GM23338 (cell line): ENCODE measurements around the gene BTN2A1. TPM values are rescaled to one million over a fixed set of nuclear protein-coding genes. Genes with fewer than 3 reads are reported as not detected.

Experiments used
- ATAC-seq: fragments of 200-7000 bp; cut with Tn5 transposase; 3 replicates; pipeline ENCODE4 v1.9.1; 2020
- DNase-seq: peaks from one replicate; pipeline ENCODE4 v3.0.0-alpha.2; 2015; ENCODE audit warnings: low spot score
- H2AFZ ChIP-seq: fragments of 200-600 bp; sonication (generic); 2 replicates; pipeline ENCODE4 v1.8.0; 2016; ENCODE audit warnings: antibody characterized with exemption, mild to moderate bottlenecking, moderate library complexity
- H3F3A ChIP-seq: fragments of 200-600 bp; sonication (generic); replicated peaks from 2 replicates; pipeline ENCODE4 v1.8.0; 2017; ENCODE audit warnings: antibody characterized with exemption, mixed run types, low read depth
- H3K27ac ChIP-seq: fragments of 200-600 bp; sonication (generic); 2 replicates; pipeline ENCODE4 v1.6.1; 2016; ENCODE audit warnings: low read depth
- H3K27me3 ChIP-seq: fragments of 200-600 bp; sonication (generic); 2 replicates; pipeline ENCODE4 v1.8.0; 2016; ENCODE audit warnings: mild to moderate bottlenecking, mixed run types, moderate library complexity; ENCODE audit not compliant: insufficient read depth
- H3K36me3 ChIP-seq: fragments of 200-600 bp; sonication (generic); 2 replicates; pipeline ENCODE4 v1.8.0; 2016; ENCODE audit warnings: mild to moderate bottlenecking; ENCODE audit not compliant: insufficient read depth
- H3K4me1 ChIP-seq: fragments of 200-600 bp; sonication (generic); 2 replicates; pipeline ENCODE4 v1.8.0; 2016; ENCODE audit warnings: mild to moderate bottlenecking, moderate library complexity; ENCODE audit not compliant: insufficient read depth
- H3K4me2 ChIP-seq: fragments of 200-600 bp; sonication (generic); 2 replicates; pipeline ENCODE4 v1.7.1; 2017; ENCODE audit warnings: mixed run types
- H3K4me3 ChIP-seq: fragments of 200-600 bp; sonication (generic); 2 replicates; pipeline ENCODE4 v1.6.1; 2016; ENCODE audit warnings: mixed run types
- H3K79me2 ChIP-seq: fragments of 200-600 bp; sonication (generic); replicated peaks from 2 replicates; pipeline ENCODE4 v1.8.0; 2017; ENCODE audit warnings: mild to moderate bottlenecking; ENCODE audit not compliant: insufficient read depth
- H3K9me2 ChIP-seq: fragments of 200-600 bp; sonication (generic); 2 replicates; pipeline ENCODE4 v1.8.0; 2017; ENCODE audit not compliant: insufficient read depth
- H4K20me1 ChIP-seq: fragments of 200-600 bp; sonication (generic); replicated peaks from 2 replicates; pipeline ENCODE4 v1.8.0; 2017; ENCODE audit warnings: mild to moderate bottlenecking; ENCODE audit not compliant: insufficient read depth
- H3K27ac Mint-ChIP-seq: 2 replicates; pipeline ENCODE4 v1.8.0; 2020; ENCODE audit warnings: inconsistent platforms, mild to moderate bottlenecking, moderate library complexity, mixed read lengths
- H3K27me3 Mint-ChIP-seq: 3 replicates; pipeline ENCODE4 v1.8.0; 2022; ENCODE audit warnings: low read depth, mild to moderate bottlenecking, moderate library complexity, mixed read lengths, inconsistent platforms; ENCODE audit not compliant: insufficient read depth, poor library complexity
- H3K36me3 Mint-ChIP-seq: 3 replicates; pipeline ENCODE4 v1.8.0; 2021; ENCODE audit warnings: low read depth, mild to moderate bottlenecking, inconsistent platforms, moderate library complexity, mixed read lengths
- H3K4me1 Mint-ChIP-seq: 3 replicates; pipeline ENCODE4 v1.8.0; 2020; ENCODE audit warnings: mild to moderate bottlenecking, inconsistent platforms, mixed read lengths
- H3K4me3 Mint-ChIP-seq: 3 replicates; pipeline ENCODE4 v1.8.0; 2021; ENCODE audit warnings: moderate library complexity, mild to moderate bottlenecking, inconsistent platforms, mixed read lengths
- H3K9me3 Mint-ChIP-seq: 3 replicates; pipeline ENCODE4 v1.8.0; 2020; ENCODE audit warnings: moderate library complexity, mild to moderate bottlenecking, inconsistent platforms, mixed read lengths
- CREB1 ChIP-seq: fragments of 250-450 bp; sonication (Bioruptor Pico); IDR thresholded peaks from 2 replicates; pipeline ENCODE4 v1.5.0; 2020; ENCODE audit warnings: low read depth, mild to moderate bottlenecking, moderate library complexity
- EZH2phosphoT487 ChIP-seq: fragments of 200-600 bp; sonication (generic); IDR thresholded peaks from one replicate; pipeline ENCODE4 v1.8.1; 2018; ENCODE audit warnings: antibody characterized with exemption; ENCODE audit not compliant: unreplicated experiment
- POLR2AphosphoS5 ChIP-seq: IDR thresholded peaks from 2 replicates; pipeline ENCODE4 v1.6.1; 2016; ENCODE audit warnings: antibody characterized with exemption, low read depth
- STAT1 ChIP-seq: IDR thresholded peaks from one replicate; pipeline ENCODE4 v1.6.1; 2016; ENCODE audit warnings: antibody characterized with exemption; ENCODE audit not compliant: unreplicated experiment
- ZNF114 ChIP-seq: fragments of 250-450 bp; sonication (Bioruptor Pico); IDR thresholded peaks from 2 replicates; pipeline ENCODE4 v1.5.0; 2020; ENCODE audit warnings: mild to moderate bottlenecking, moderate library complexity
- polyA plus RNA-seq: library from polyadenylated mRNA; unstranded; fragments of >200 nt; fragmentation: Nextera tagmentation; extraction: Ambion mirVana; gene quantifications from 2 replicates; pipeline ENCODE4 v1.2.1, GENCODE V29; 2016
- total RNA-seq: library from RNA; depleted of rRNA; stranded (reverse); fragments of >200 nt; shearing (Covaris generic); gene quantifications from 2 replicates; pipeline ENCODE4 v1.2.3, GENCODE V29; 2014
- TF ChIP-seq, protein P1 (sequence below): IDR thresholded peaks from one replicate; pipeline ENCODE4 v1.6.1; 2018; ENCODE audit warnings: antibody characterized with exemption; ENCODE audit not compliant: unreplicated experiment
- TF ChIP-seq, protein P2 (sequence below), 2 experiments: fragments of 200-600 bp in 1 of 2; sonication (generic) in 1 of 2; conservative IDR thresholded peaks; 2 replicates each; pipeline versions ENCODE4 v1.5.1 to v1.6.1; 2016 to 2017; ENCODE audit warnings: antibody characterized with exemption in 2 of 2, low read depth in 2 of 2, mild to moderate bottlenecking in 2 of 2, moderate library complexity in 1 of 2
- TF ChIP-seq, protein P3 (sequence below): IDR thresholded peaks from 2 replicates; pipeline ENCODE4 v1.6.1; 2016; ENCODE audit warnings: antibody characterized with exemption

Gene BTN2A1
- total and polyA plus RNA-seq, 2 experiments from 2014 or later: 6.3 to 7.0 TPM

DNA sequence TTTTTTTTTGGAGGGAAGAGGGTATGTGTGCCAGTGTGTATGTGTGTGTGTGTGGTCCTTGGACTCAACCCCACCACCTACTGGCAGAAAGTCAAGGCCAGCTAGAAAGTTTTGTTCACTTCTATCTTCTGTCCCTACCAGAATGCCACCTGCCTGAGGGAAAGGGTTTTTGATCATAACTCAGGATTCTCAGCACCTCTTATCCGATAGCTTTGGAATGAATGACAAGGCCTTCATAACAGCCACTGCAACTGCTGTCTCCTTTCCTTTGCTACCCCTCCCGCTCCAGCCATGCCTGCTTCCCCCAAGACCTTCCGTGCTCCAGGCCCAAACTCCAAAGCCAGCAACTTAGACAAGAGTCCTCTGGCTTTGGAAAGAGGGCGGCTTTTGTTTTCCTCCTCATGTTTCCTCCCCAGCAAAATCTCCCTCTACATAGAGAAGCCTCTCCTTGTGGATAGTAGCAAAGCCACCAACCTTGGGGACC is 37.0 kb upstream of the BTN2A1 start:
- peaks cover 10% of the 10 kb centered on the region; the same call in 2 of the 3 replicates for H3K36me3 Mint-ChIP-seq
- Histone ChIP-seq H3F3A (0 out of 2 replicates have a peak, but pooled peaks cover 4% of the 10 kb centered on the region), H3K27ac (peak overlapping the region; percentile 45), H3K79me2 (no peaks in the 10 kb centered on the region), H3K4me1 (no peaks in the 10 kb centered on the region), H2AFZ (peak overlapping the region; percentile 87; the same call in 1 of the 2 replicates), H3K36me3 (no peaks in the 10 kb centered on the region), H3K4me3 (peak overlapping the region; percentile 57), H3K9me2 (0 out of 2 replicates have a peak, but pooled peaks cover 3% of the 10 kb centered on the region), H3K4me2 (peak overlapping the region; percentile 45), H3K27me3 (no peaks in the 10 kb centered on the region), H4K20me1 (no peaks in the 10 kb centered on the region)
- H3K27ac Mint-ChIP-seq: no peak overlapping the region
- H3K27me3 Mint-ChIP-seq: no peaks in the 10 kb centered on the region
- peak; percentile 69 for ATAC-seq
- H3K4me3 Mint-ChIP-seq: no peak overlapping the region
- H3K9me3 Mint-ChIP-seq: peaks cover 23% of the 10 kb centered on the region
- TF ChIP-seq EZH2phosphoT487 (no peak), ZNF114 (CRISPR knock-in tag) (no peak)
- TF ChIP-seq, protein P1, sequence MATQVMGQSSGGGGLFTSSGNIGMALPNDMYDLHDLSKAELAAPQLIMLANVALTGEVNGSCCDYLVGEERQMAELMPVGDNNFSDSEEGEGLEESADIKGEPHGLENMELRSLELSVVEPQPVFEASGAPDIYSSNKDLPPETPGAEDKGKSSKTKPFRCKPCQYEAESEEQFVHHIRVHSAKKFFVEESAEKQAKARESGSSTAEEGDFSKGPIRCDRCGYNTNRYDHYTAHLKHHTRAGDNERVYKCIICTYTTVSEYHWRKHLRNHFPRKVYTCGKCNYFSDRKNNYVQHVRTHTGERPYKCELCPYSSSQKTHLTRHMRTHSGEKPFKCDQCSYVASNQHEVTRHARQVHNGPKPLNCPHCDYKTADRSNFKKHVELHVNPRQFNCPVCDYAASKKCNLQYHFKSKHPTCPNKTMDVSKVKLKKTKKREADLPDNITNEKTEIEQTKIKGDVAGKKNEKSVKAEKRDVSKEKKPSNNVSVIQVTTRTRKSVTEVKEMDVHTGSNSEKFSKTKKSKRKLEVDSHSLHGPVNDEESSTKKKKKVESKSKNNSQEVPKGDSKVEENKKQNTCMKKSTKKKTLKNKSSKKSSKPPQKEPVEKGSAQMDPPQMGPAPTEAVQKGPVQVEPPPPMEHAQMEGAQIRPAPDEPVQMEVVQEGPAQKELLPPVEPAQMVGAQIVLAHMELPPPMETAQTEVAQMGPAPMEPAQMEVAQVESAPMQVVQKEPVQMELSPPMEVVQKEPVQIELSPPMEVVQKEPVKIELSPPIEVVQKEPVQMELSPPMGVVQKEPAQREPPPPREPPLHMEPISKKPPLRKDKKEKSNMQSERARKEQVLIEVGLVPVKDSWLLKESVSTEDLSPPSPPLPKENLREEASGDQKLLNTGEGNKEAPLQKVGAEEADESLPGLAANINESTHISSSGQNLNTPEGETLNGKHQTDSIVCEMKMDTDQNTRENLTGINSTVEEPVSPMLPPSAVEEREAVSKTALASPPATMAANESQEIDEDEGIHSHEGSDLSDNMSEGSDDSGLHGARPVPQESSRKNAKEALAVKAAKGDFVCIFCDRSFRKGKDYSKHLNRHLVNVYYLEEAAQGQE: no peak
- TF ChIP-seq, protein P2, sequence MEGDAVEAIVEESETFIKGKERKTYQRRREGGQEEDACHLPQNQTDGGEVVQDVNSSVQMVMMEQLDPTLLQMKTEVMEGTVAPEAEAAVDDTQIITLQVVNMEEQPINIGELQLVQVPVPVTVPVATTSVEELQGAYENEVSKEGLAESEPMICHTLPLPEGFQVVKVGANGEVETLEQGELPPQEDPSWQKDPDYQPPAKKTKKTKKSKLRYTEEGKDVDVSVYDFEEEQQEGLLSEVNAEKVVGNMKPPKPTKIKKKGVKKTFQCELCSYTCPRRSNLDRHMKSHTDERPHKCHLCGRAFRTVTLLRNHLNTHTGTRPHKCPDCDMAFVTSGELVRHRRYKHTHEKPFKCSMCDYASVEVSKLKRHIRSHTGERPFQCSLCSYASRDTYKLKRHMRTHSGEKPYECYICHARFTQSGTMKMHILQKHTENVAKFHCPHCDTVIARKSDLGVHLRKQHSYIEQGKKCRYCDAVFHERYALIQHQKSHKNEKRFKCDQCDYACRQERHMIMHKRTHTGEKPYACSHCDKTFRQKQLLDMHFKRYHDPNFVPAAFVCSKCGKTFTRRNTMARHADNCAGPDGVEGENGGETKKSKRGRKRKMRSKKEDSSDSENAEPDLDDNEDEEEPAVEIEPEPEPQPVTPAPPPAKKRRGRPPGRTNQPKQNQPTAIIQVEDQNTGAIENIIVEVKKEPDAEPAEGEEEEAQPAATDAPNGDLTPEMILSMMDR (conservative IDR thresholded peaks at IDR 0.05; ENCODE audit: low read depth in 2 of 2): peak; percentile 66 to 72
- DNase-seq: peak; percentile 81
- H3K4me1 Mint-ChIP-seq: peaks cover 6% of the 10 kb centered on the region; the same call in 2 of the 3 replicates

DNA sequence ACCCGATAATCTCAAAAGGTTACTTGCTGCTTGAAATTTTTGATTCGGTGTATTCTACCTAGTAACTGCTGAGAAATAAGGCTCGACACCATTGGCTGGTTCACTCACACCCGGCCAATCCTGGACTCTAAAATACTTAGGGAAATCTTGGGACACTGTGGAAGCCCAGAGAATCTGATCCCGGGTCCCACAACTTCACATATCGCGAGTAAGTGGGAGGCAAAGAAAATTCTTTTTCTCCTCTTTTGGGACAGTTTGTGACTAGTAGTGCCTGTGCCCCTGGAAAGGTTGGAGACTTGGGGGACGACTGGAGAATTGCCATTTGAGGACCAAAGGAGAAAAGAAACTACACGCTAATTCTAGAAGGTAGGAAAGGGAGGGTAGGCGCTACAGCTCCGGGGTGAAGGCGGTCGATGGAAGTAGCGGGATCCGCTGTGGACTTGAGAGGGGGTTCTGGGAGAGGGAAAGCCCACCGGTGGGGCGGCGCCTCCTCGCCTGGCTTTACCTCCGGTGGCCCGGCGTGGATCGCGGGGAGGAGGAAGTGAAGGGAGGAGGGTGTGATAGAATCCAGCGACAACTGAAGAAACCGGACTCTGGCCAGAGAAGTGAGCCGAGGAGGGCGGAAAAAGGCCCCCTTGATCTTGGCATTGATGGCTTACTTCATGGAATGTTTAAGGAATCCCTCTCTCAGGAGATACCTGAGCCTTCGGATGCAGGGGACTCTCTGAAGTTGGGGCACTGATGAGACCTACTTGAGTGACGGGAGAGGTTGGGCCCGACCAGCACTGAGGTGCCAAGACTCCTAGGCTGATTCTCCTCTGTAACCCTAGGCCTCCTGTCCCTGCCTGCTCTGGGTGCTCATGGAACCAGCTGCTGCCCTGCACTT is 36.3 kb upstream of the BTN2A1 start:
- peak; percentile 98 for ATAC-seq
- H3K36me3 Mint-ChIP-seq: peaks cover 15% of the 10 kb centered on the region; the same call in 2 of the 3 replicates
- Histone ChIP-seq H2AFZ (peak overlapping the region; percentile 0; the same call in 1 of the 2 replicates), H3K36me3 (no peaks in the 10 kb centered on the region), H3K79me2 (no peaks in the 10 kb centered on the region), H3K4me2 (peak overlapping the region; percentile 56), H3K4me3 (peak overlapping the region; percentile 57), H4K20me1 (no peaks in the 10 kb centered on the region), H3K9me2 (0 out of 2 replicates have a peak, but pooled peaks cover under 1% of the 10 kb centered on the region), H3K27me3 (no peaks in the 10 kb centered on the region), H3K4me1 (no peaks in the 10 kb centered on the region), H3F3A (0 out of 2 replicates have a peak, but pooled peaks cover 4% of the 10 kb centered on the region), H3K27ac (no peak overlapping the region)
- peak; percentile 81 for TF ChIP-seq CREB1 (CRISPR knock-in tag)
- TF ChIP-seq, protein P3, sequence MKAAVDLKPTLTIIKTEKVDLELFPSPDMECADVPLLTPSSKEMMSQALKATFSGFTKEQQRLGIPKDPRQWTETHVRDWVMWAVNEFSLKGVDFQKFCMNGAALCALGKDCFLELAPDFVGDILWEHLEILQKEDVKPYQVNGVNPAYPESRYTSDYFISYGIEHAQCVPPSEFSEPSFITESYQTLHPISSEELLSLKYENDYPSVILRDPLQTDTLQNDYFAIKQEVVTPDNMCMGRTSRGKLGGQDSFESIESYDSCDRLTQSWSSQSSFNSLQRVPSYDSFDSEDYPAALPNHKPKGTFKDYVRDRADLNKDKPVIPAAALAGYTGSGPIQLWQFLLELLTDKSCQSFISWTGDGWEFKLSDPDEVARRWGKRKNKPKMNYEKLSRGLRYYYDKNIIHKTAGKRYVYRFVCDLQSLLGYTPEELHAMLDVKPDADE: no peak
- peak; percentile 58 for TF ChIP-seq POLR2AphosphoS5
- no peak for TF ChIP-seq STAT1
- peak; percentile 97 for DNase-seq
- H3K27me3 Mint-ChIP-seq: no peaks in the 10 kb centered on the region
- no peak overlapping the region for H3K27ac Mint-ChIP-seq
- H3K4me1 Mint-ChIP-seq: peaks cover 6% of the 10 kb centered on the region; the same call in 2 of the 3 replicates
- H3K9me3 Mint-ChIP-seq: peaks cover 22% of the 10 kb centered on the region
- H3K4me3 Mint-ChIP-seq: no peak overlapping the region
